ENCODE results near the gene GLYAT. TPM values are rescaled to one million over a fixed set of nuclear protein-coding genes. Genes with fewer than 3 reads are reported as not detected.

The GLYAT gene
- 100 to 1,000 TPM; 103 to 162 (median 158) TPM for polyA plus RNA-seq (ENCODE audit: insufficient read length in 4 of 4)

GRCh38 chr11:58731819-58732218 is at the start of gene GLYAT:
TSS of gene GLYAT (minus strand) at chr11:58731943. CDS start at chr11:58724496, 7,447 bp downstream.
- no peak for DNase-seq (ENCODE audit: low read depth in 4 of 4, low spot score in 2 of 4)

GRCh38 chr11:58781345-58781744 is 49.6 kb upstream of the GLYAT start:
- no peak for DNase-seq (ENCODE audit: low read depth in 4 of 4, low spot score in 2 of 4)

- DNase-seq (ENCODE audit: low read depth in 4 of 4, low spot score in 2 of 4), result no peak
Observed at GRCh38 chr11:58780578-58780977, 48.8 kb upstream of the GLYAT start.

GRCh38 chr11:58776891-58777710 is 45.4 kb upstream of the GLYAT start:
- no peak for DNase-seq (ENCODE audit: low read depth in 4 of 4, low spot score in 2 of 4)

DNA sequence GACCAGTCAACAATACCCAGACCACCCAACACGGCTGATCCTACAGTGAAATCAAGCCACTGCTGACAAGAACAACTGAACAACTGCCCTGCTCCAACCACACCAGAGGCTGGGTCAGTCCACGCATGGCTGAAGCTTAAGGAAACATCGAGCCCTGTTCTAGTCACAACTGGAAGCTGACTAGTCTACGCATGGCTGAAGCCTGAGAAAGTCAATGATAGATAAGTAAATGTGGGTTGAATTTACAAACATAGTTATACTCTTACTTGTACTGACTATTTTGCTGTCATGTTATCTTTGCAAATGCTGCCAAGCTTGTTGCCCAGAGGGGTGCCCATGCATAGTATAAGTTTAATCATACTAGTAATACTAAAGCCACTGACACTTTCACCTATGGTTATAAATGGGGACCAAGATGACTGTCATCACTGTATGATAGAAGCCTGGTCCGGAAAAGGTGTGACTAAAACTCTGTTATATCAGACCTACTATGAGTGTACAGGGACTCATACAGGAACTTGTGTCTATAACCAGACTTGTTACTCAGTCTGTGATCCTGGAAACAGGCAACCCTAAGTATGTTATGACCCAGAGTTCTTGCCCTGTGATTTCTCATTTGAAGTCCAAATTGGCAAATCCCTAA is 43.4 kb upstream of the GLYAT start:
- DNase-seq (ENCODE audit: low read depth in 4 of 4, low spot score in 2 of 4), result no peak

DNA sequence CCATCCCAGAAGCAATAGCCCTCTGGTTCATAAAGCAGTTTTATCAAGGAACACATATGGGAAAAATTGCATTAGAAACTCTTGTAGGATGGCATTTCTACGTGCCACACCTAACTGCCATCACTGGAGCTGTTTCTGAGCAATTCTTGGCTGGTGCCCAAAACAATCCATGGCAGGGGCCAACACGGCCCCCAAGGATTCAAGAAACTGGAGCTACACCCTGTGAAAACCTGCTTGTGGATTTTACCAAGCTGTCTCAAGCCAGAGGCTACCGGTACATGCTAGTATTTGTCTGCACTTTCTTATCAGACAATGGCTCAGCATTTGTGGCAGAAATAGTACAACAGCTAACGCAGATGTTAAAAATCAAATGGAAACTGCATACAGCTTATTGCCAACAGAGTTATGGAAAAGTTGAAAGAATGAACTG is 42.4 kb upstream of the GLYAT start:
- DNase-seq (ENCODE audit: low read depth in 4 of 4, low spot score in 2 of 4), result no peak

- DNase-seq (ENCODE audit: low read depth in 4 of 4, low spot score in 2 of 4), result no peak
Observed at GRCh38 chr11:58773337-58773736, 41.6 kb upstream of the GLYAT start.

DNA sequence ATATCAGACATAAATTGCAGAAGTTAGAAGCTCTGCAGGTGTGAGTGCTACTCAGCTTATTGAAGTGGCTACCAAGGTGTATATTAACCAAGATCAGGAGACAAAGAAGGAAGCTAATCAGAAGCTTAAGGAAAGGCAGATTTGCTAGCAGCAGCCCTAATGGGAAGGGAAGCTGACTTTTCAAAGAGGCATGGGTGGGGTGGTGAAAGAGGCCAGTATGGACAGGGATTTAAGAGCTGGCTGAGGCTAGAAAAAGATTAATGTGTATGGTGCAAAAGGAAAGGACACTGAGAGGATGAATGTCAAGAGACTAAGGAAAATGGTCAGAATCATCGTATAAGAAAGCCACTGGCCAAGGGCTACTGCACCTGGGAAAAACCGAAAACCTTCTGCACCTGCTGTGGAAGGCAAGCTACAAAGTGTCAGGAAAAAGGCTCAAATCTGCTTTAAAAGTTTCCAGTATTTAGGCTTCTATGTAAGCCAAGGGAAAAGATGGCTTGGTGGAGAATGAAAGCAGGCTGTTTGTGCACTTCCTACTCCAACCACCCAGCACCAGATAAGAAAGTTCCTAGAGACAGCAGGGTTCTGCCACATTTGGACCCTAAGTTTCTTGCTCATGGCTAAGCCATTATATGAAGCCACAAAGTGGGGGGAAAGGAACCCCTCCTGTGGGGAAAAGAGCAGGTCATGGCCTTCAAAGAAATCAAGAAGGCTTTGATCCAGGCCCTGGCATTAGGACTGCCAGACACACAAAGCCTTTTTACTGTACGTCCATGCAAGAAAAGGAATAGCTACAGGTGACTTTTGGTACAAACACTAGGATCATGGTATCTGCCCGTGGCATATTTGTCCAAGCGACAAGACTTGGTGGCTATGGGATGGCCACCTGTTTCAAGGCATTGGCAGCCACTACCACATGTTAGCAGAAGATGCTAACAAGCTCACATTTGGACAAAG is 40.9 kb upstream of the GLYAT start:
- no peak for DNase-seq (ENCODE audit: low read depth in 4 of 4, low spot score in 2 of 4)

DNA sequence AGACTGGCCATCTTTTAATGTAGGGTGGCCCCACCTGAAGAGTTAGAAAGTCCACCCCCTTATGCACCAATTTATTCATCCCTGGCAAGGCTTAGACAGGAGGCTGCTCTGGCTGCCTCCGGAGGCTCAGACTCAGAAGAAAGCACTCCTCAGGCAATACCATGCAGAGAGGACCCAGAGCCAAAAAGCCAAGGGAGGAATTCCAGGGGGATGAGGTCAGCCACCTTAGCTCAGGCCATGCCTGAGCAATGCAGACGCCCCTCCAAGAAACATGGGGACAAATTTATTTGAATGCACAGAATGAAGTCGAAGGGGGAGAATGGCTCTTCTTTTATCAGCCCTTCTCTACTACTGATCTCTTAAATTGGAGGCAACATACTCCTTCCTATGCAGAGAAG is 39.7 kb upstream of the GLYAT start:
- no peak for DNase-seq (ENCODE audit: low read depth in 4 of 4, low spot score in 2 of 4)

DNA sequence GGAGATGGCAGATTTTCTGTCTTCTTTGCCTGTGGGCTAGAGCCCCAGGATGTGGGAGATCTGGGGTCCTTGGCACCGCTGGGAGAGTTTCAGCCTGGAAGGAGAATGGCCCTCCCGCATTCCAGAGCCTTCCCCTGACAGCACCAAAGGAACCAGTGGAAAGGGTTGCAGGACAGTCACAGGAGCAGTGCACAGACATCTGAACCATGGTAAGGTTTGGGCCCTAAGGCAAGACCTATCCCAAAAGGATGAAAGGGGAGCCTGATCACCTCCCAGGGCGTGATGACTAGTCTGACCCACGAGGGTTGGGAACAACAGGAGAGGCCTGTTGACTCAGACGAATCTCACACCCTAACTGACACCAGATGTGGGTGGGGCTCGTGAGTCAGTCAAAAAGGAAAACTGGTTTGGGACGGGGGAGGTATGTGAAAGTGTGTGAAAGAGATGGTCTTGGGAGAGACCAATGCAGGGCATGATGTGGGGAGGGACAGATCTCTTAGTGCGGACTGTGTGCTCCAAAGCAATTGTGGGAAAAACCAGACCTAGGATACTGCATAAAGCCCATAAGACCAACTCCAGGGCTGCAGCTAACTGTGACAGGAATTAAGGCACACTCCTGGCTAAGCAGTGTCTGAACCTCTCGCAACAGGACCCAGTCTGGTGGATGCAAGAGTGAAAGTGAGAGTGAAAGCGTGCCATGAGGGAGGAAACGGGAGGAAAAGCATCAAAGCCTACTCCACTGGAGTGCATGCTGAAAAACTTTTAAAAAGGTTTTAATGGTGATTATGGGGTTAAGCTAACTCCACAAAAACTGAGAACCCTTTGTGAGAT is 39.1 kb upstream of the GLYAT start:
- no peak for DNase-seq (ENCODE audit: low read depth in 4 of 4, low spot score in 2 of 4)

- DNase-seq (ENCODE audit: low read depth in 4 of 4, low spot score in 2 of 4), result no peak
Observed at GRCh38 chr11:58770166-58770565, 38.4 kb upstream of the GLYAT start.

GRCh38 chr11:58769308-58769707 is 37.6 kb upstream of the GLYAT start:
- DNase-seq (ENCODE audit: low read depth in 4 of 4, low spot score in 2 of 4), result no peak

GRCh38 chr11:58768137-58768536 is 36.4 kb upstream of the GLYAT start:
- DNase-seq (ENCODE audit: low read depth in 4 of 4, low spot score in 2 of 4), result no peak

- no peak for DNase-seq (ENCODE audit: low read depth in 4 of 4, low spot score in 2 of 4)
Observed at GRCh38 chr11:58765078-58765477, 33.3 kb upstream of the GLYAT start.

GRCh38 chr11:58763120-58763490 is 31.4 kb upstream of the GLYAT start:
- DNase-seq (ENCODE audit: low read depth in 4 of 4, low spot score in 2 of 4), result no peak

GRCh38 chr11:58762284-58763119 is 30.8 kb upstream of the GLYAT start:
- peak in 2 of 4 donors; percentile 4 to 6 for DNase-seq (ENCODE audit: low read depth in 4 of 4, low spot score in 2 of 4)

DNA sequence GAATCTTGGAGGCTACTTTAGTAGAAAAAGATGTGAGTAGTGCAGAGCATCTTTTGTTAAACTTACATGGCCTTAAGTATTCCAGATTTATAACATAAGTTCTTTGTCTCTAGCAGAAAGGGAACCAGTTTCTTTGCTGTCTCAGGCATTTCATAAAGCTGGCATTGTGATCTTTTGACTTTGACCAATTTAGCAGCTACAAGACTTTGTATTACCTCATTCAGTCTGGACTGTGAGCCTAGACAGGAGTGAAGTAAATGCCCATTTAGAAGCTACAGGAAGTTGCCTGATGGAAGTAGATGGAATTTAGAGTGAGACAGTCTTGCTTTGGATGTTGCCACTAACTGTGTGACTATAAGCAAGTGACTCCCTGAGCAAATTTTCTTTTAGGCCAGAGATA is 25.7 kb upstream of the GLYAT start:
- DNase-seq (ENCODE audit: low read depth in 4 of 4, low spot score in 2 of 4), result no peak

DNA sequence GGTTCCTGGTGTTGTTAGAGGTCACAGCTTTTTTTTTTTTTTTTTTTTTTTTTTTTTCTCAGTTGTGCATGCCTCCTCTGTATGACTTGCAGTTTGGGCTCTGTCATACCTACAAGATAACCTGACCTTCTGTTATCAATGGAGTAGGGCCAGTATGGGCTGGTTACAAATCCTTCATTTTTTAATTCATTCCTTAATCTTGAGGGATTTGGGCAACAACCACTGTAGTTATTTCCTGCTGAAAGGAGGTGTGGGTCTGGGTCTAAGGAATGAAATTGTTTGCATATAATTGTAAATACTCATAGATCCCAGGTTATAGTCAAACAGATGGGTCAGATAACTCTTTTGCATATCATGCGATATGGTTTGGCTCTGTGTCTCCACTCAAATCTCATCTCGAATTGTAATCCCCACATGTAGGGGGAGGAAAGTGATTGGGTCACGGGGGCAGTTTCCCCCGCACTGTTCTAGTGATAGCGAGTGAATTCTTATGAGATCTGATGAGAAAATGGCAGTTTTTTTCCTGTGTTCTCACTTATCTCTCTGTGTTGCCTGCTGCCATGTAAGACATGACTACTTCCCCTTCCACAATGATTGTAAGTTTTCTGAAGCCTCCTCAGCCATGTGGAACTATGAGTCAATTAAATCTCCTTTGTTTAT is 14.1 kb upstream of the GLYAT start:
- no peak for DNase-seq (ENCODE audit: low read depth in 4 of 4, low spot score in 2 of 4)
